DND-41 (cell line): ENCODE results near the gene TRAIP.
"Not testable (repeated sequence)": the region's sequence is repeated elsewhere in the genome, so short reads cannot be mapped to it uniquely, and the experiment has no call there.

Experiments
- EZH2 ChIP-seq: IDR thresholded peaks from 3 replicates; pipeline ENCODE4 v1.6.1; 2012; ENCODE audit warnings: borderline replicate concordance, low read depth, mild to moderate bottlenecking, moderate library complexity, low read length, inconsistent platforms; ENCODE audit not compliant: severe bottlenecking
- TF ChIP-seq, protein P1 (sequence below): IDR thresholded peaks from 2 replicates; pipeline ENCODE4 v1.5.1; 2012; ENCODE audit warnings: borderline replicate concordance, low read length, moderate library complexity, mild to moderate bottlenecking; ENCODE audit not compliant: poor library complexity, severe bottlenecking; ENCODE audit errors: extremely low read depth

DNA sequence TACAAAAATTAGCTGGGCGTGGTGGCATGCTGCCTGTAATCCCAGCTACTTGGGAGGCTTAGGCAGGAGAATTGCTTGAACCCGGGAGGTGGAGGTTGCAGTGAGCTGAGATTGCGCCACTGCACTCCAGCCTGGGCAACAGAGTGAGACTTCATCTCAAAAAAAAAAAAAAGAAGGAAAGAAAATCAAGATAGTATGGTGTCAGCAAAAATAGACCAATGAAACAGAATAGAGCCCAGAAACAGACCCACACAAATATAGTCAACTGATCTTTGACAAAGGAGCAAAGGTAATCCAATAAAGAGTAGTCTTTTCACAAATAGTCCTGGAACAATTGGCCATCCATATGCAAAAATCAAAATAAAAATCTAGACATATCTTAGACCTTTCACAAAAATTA is 33.2 kb downstream of the TRAIP start:
- TF ChIP-seq, protein P1, sequence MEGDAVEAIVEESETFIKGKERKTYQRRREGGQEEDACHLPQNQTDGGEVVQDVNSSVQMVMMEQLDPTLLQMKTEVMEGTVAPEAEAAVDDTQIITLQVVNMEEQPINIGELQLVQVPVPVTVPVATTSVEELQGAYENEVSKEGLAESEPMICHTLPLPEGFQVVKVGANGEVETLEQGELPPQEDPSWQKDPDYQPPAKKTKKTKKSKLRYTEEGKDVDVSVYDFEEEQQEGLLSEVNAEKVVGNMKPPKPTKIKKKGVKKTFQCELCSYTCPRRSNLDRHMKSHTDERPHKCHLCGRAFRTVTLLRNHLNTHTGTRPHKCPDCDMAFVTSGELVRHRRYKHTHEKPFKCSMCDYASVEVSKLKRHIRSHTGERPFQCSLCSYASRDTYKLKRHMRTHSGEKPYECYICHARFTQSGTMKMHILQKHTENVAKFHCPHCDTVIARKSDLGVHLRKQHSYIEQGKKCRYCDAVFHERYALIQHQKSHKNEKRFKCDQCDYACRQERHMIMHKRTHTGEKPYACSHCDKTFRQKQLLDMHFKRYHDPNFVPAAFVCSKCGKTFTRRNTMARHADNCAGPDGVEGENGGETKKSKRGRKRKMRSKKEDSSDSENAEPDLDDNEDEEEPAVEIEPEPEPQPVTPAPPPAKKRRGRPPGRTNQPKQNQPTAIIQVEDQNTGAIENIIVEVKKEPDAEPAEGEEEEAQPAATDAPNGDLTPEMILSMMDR, result not testable (repeated sequence)
- TF ChIP-seq EZH2, result not testable (repeated sequence)
